Renal cortical epithelial cell (primary cell): ENCODE measurements around the gene RAX2. TPM values are rescaled to one million over a fixed set of nuclear protein-coding genes. Genes with fewer than 3 reads are reported as not detected.
"Not testable (repeated sequence)": the region's sequence is repeated elsewhere in the genome, so short reads cannot be mapped to it uniquely, and the experiment has no call there.

Experiments used
- DNase-seq: peaks from one replicate; pipeline ENCODE4 v3.0.0-alpha.2; 2011; ENCODE audit warnings: low read depth
- total RNA-seq: library from RNA; depleted of rRNA; stranded (reverse); fragments of >200 nt; gene quantifications from 2 replicates; pipeline ENCODE4 v1.2.3, GENCODE V29; 2014

RAX2 gene
- total RNA-seq, 1 donor from 2014 or later: not detected

DNA sequence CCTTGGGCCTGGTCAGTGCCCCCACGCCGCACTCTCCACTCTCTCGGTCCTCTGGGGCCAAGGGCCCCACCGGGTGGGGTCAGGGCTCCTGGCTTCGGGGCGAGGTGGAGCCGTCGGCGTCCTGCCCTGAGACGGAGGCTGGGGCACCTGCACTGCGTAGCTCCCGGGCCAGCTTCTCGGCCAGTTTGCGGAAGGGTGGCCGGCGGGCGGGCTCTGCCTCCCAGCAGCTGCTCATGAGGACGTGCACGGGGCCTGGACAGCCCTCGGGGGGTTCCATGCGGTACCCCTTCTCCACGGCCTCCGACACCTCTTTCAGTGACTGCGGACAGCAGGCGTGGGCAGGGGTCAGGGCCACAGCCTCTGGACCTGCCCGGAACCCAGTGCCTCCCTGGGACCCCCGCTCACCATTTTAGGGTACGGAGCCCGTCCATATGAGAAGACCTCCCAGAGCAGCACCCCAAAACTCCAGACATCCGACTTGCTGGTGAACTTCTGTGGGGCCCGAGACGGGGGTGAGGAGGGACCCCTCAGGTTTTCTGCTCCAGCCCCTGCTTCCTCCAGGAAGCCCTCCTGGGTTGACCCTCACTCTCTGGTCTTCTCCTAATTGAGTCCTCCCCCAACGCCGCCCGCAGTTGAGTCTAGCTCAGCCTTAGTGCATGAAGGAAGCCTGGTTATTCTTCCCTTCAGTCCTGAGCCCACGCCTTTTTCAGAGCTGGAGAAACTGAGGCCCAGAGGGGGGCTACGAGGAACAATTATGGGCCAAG lies 6.3 kb upstream of the RAX2 start:
- no peak for DNase-seq

DNA sequence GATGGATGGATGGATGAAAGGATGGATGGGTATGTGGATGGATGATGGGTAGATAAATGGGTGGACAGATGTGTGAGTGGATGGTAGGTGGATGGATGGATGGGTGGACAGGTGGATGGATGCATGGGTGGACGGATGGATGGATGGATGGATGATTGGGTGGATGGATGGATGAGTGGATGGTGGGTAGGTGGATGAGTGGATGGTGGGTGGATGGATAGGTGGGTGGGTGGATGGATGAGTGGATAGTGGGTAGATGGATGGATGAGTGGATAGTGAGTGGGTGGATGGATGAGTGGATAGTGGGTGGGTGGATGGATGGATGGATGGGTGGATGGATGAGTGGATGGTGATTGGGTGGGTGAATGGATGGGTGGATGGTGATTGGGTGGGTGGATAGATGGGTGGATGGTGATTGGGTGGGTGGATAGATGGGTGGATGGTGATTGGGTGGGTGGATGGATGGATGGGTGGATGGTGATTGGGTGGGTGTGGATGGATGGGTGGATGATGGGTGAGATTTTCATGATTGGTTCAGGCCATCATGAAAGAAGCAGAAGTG lies 4.5 kb upstream of the RAX2 start:
- no peak for DNase-seq

DNA sequence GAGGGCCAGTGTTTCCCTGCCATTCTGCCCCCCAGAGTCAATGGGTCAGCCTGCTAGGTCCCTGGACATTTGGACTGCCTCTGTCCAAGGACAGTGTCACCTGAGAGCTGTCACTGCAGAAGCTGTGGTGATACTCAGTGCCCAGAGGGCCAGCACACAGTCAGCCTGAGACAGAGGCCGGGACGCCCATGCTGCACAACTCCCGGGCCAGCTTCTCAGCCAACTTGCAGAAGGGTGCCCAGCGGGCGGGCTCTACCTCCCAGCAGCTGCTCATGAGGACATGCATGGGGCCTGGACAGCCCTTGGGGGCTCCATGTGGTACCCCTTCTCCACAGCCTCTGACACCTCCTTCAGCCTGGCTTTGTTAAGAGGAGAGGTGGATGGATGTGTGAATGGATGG lies 3.8 kb upstream of the RAX2 start:
- no peak for DNase-seq

DNA sequence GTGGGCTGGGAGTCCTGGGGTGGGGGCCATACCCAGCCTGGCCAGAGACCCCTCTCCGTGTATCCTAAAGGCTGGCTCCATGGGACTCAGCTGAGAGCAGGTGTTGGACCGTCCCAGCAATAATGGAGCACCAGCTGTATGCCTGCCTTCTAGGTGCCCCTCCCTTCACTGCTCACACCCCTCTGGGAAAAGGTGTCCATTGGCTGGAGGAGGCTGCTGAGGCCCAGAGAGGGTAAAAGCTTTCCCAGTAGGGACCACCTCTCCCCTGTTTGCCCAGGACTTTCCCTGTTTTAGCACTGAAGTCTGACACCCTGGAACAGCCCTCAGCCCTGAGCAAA lies 3.3 kb upstream of the RAX2 start:
- DNase-seq: no peak

DNA sequence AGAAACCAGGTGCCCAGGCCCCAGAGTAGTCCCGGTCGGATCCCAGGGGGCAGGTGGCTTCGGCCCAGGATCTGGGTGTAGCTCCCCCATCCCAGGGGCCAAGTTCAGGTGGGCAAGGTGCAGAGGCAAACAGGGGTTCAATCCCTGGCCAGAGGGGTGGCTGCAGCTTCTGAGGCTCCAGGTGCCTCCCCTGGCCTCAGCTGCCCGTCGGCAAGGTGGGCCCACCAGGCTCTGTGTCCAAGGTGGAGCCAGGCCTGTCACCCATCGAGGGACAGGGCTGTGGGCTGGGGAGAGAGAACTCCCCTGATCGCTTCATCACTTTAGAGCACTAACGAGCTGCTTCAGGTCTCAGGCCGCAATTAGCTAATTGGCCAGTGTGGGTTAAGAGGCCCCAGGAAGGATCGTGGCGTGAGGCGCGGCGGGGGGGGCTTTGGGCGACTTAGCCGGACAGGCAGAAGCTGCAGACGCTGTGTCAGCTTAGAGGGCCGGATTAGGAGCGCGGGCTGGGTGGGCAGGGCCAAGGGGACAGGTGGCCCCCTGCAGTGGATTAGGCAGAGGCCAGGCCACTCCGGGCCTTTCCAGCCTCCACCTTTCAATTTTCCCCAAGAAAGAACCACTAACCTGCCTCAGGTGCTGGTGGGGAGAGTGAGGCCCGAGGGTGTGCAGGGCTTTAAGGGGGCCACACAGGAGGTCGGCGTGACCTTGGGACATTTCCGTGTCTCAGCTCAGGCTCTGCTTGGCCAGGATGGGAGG lies 2.8 kb upstream of the RAX2 start:
- no peak for DNase-seq

DNA sequence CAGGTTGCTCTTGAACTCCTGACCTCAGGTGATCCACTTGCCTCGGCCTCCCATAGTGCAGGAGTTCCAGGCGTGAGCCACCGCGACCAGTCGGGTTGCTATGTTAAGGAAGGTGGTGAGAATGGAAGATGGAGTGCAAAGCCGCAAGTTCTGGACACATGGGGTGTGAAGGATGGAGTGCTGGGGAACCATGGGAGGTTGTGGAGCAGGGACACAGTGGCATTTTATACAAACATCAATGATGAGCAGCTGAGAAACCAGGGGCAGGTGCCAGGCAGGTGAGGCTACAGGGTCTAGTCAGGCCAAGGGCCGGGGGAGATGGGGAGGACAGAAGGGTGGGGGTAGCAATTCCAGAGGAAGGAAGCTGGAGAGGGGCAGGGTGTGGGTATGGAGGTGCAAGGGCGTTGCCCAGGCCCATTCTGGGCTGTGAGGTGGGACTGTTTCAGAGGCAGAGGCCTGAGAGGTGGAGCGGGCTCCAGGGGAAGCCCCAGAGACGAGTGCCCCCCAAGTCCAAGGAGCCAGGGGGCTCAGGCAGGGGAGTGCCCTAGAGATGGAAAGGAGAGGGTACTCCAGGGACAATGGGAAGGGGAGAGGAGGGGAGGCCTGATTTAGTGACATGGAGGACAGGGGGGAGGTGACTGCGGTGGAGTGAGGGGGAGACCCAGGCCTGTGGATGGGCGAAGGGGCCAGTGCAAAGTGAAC lies 1.9 kb upstream of the RAX2 start:
- DNase-seq: no peak

DNA sequence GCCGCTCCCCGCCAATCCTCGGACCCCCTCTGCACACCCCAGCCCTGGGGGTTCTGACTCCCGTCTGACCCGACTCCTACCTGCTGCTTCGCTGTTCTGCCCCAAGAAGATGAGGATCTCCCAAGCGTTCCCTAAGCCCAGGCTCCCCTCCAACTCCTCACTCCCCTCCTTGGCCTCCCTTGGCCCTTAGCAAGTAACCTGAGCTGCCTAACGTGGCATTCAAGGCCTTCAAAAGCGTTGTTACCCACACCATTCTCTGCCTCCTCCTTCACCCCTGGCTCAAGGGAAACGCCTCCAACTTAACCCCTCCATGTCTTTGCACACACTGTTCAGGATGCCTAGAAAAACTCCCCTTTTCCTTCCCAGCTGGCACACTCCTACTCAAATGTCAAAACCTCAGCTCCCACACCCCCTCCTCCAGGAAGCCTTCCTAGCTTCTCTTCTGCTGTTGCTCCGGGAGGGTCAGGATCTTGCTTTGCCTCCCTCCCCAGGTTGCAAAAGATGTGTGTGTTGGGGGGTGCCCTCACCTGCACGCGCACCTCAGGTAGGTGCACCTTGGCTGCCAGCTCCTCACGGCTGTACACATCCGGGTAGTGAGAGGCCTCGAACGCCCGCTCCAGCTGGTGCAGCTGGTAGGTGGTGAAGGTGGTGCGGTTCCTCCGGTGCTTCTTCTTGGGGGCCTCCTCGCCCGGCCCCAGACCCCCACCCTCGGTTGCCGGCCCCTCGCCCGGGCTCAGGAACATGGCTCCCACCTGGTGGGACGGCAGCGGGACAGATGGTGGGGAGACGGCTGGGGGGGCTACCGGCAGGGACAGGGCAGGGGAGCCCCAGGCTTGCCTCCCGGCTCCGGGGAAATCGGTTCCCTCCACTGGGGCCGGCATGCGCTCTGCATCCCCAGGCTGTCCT lies 775 bp downstream of the RAX2 start:
- no peak for DNase-seq

DNA sequence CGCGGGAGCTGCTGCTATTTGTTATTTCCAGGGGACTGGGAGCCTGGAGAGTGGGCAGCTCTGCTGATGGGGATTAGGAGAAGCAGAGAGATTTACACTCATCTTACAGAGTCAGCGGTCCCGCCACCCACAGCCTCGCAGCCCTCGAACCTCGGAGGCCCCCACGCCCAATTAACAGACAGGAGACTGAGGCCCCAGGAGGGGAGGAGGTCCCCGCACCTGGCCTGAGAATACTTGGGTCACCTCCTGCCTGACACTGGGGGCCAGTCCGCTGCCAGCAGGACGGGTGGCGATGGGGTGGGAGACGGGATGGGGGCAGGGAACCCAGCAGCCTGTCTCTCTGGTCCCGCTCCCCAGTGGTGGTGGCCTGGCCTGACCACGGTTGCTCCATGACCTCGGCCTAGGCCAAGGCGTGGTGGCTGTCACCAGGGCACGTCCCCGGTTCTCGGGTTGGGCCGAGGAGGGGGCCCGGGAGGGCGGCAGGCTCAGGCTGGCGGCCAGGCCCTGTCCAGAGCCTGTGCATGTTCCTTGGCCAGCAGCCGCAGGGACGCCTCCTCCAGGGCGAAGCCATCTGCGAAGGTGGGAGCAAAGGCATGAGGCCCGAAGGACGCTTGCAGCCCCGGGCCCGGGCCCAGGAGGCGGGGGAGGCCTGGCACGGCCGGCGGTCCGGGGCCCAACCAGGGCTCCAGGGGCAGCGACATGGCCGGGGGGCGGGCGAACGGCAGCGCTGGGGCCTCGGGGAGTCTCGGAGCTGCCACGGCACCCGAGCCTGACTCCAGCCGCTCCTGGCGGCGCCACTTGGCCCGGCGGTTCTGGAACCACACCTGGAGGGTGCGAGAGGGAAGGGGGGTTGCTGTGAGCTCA lies 1.7 kb downstream of the RAX2 start:
- DNase-seq: no peak

DNA sequence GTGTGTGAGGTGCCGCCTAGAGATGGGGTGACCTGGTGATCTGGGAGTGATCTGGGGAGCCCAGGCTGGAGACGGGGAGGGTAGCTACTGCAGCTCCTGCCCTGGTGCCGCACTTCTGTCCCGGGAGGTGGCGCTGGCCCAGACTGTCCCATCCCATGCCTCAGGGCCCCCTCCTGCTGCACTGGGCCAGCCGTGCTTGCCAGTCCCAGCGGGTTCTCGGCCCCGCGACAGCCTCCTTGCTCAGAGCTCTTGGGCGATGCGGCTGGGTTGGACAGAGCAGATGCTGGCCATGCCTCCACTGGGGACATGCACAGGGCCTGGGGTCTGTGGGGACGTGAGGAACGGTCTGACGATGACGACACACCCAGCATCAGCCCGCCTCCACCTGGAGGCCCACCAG lies 2.5 kb downstream of the RAX2 start:
- DNase-seq: no peak

DNA sequence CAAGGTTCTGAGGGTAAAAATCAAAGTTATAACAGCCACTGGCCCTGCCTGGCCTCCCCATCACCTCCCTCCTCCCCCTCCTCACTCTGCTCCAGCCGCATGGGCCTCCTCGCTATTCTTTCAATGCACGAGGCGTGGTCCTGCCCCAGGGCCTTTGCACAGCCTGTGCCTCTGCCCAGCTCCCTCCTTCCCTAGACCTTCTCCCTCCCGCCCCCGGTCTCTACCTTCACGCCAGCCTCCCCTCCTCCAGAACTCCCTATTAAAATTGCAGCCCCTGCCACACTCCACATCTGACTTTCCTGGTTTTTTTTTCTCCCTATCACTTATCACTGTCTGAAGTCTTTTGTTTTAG lies 3.3 kb downstream of the RAX2 start:
- DNase-seq: no peak

DNA sequence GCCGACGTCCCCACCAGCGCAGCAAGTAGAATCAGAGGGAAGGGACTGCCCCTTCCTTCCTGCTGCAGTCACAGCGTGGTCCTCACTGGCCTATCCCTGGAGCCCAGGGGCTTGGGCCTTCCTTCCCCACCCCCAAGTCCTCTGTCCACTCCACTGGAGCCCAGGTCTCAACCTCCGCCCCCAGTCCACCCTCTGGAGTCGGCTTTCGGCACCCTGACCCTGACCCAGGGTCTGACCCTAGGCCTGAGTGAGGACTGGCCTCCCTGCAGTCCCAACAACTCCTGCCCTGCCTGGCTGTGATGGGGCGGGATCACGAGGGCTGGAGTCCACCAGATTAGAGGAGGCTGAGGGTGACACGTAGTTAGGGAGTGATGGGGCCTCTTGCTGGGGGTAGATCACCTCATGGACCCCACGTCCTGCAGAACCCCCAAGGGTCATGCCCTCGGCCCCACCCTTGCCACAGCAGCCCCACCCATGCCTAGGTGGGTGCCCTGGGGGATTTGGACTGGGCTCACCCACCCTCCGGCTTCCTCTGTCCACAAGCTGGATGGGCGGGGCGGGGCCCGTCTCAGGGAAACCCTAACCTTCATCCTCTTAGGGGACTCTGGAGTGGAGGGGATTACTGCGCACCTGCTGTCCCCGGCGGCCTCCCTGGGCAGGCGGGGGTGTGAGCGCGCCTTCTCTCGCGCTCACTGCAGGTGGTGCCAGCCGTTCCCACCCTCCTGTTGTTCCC lies 3.8 kb downstream of the RAX2 start:
- no peak for DNase-seq

DNA sequence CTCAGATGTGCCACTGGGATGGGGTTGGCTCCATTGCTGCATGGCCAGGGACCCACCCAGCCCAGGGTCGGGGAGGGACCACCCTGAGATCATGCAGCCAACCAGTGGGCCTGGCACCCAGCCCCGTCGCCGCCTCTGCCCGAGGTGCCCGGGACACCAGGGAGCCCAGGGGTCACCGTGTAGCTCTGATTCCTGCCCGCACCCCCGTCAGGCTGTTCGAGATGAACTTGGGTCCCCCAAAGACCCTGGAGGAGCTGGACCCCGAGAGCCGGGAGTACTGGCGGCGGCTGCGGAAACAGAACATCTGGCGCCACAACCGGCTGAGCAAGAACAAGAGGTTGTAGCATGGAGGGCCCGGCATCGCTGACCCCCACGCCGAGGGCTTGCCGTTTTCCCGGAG lies 5.0 kb downstream of the RAX2 start:
- no peak for DNase-seq

DNA sequence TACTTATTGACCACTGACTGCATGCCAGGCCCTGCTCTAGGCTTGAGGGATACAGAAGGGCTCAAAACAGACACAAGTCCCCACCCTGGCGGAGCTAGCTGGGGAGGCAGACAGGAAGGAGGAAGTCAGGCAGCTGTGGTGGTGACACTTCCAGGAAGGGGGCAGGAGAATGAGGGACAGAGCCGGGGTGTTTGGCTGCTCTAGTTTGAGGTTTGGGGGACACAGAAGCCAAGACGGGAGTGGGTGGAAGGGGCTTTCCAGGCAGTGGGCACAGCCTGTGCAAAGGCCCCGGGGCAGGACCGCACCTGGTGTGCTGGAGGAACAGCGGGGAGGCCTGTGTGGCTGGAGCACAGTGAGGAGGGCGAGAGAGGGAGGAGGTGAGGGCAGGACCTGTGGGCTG lies 5.5 kb downstream of the RAX2 start:
- no peak for DNase-seq

DNA sequence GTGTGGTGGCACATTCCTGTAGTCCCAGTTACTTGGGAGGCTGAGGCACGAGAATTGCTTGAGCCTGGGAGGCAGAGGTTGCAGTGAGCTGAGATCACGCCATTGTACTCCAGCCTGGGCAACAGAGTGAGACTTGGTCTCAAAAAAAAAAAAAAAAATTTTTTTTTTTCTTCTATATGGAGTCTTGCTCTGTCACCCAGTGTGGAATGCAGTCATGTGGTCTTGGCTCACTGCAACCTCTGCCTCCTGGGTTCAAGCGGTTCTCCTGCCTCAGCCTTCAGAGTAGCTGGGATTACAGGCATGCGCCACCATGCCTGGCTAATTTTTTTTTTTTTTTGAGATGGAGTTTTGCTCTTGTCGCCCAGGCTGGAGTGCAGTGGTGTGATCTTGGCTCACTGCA lies 6.3 kb downstream of the RAX2 start:
- DNase-seq: not testable (repeated sequence)

DNA sequence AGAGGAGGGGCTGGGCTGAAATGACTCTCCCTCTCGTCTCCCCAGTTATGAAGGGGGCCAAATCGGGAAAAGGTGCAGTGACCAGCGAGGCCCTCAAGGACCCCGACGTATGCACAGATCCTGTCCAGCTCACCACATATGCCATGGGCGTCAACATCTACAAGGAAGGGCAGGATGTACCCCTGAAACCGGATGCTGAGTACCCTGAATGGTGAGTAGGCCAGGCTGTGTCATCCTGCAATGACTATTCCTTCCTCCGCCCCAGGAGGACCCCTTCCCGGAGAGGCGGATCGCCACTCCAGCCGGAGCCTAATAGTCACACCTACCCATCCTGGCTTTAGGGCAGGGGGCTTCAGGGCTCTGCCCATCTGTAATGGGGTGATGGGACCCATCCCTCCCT lies 6.9 kb downstream of the RAX2 start:
- no peak for DNase-seq

DNA sequence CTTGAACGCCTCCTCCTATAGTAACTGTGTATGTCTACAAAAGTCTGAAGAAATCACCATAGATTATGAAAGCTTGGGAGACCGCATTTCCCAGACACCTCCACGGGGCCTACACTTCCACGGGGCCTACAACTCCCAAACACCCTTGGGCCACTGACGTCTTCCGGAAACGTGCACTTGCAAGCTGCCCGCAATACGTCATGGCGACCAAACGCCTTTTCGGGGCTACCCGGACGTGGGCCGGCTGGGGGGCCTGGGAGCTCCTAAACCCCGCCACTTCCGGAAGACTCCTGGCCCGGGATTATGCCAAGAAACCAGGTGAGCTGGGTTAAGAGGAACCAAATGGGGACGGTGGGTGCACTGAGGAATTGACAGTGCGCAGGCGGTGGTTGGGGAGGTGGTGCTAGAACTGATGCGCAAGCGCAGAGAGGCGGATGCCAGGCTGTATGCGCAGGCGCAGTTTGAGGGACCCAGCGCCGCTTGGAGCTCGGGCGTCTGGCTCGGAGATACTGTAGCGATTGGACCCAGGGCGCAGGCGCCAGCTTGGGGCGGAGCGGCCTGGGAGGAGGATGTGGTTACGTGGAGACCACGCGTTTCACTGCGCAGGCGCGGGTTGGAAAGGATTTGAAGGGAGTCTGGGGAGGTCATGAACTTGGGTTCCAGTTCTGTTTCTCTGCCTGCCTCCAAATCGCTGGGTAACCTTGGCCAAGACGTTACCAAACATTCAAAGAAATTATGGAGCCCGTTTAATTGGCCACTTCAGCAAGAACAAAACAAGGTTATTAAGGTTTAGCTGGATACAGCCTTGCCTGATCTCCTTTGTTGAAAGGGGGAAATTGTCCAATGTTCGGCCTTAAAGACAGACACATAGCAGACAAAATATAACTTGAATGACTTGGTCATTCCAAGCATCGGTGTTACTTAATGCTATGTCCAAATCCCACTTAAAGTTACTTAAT lies 9.2 kb downstream of the RAX2 start, which contains the start of gene MRPL54:
Gene MRPL54, plus strand, starts transcription at position 182 of the 959 bp plus-strand sequence. Its CDS starts 19 bp downstream, at position 201.
- peak; percentile 97 for DNase-seq

DNA sequence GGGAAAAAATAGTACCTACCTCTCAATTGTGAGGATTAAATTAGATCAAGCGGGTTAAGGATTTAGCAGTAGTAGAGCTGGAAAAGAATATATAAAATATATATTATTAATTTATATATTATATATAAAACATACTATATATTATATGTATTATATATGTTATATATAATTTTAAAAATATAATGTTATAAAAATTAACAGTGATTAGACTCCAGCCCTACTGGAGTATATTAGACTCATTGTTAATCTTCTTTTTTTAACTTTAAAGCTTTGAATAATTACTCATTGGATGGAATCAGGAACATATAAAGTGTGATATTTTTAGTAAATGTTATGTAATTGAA lies 9.9 kb downstream of the RAX2 start:
- no peak for DNase-seq

DNA sequence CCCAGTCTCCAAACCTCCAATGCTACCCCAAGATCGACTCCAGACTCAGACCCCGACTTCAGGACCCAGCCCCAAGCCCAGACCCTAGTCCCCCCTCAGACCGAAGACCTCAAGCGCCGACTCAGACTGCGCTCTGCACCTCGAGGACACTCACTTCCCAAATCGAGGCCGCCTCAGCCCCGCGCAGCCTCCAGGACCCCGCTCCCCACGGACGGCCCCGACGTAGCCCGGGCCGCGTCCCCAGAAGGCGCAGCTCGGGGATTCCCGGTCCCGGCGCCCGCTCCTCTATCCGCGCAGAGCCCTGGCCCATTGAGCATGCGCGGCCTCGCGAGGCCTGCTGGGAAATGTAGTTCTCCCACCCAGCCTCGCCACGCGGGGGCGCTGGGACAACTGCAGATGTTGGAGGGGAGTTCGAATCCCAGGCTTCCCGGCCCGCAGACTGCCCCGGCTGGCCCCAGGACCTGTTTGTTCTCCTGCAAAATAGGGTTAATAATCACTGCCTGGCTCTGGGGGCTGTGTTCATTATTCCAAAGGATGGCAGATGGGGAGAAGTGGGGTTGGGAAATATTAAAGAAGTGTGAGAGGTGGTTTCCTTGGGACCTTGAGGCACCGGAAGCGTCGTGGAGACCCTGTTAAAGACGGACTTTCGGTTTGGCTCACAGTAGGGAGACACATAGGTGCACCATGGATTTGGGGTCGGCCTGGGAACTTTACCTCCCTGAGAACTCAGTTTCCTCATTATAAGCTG lies 10.5 kb downstream of the RAX2 start, which contains the start of gene APBA3:
Gene APBA3, minus strand, starts transcription at position 311 of the 748 bp plus-strand sequence. CDS start 1,428 bp downstream, outside the sequence.
- peak; percentile 67 for DNase-seq
